GM12801 (cell line): ENCODE measurements around the gene CTCF.

Experiments used
- CTCF ChIP-seq: IDR thresholded peaks from one replicate; pipeline ENCODE4 v1.5.1; 2011; ENCODE audit warnings: control low read depth; ENCODE audit not compliant: insufficient read length; ENCODE audit errors: extremely low read depth

CTCF gene

GRCh38 chr16:67519242-67519641, 43.1 kb upstream of the CTCF start:
- no peak for TF ChIP-seq CTCF

- TF ChIP-seq CTCF = peak; percentile 79
These were observed 41.1 kb upstream of the CTCF start for GRCh38 chr16:67521095-67521804.

GRCh38 chr16:67525176-67525860, 37.0 kb upstream of the CTCF start:
- no peak for TF ChIP-seq CTCF

GRCh38 chr16:67526149-67526791, 36.1 kb upstream of the CTCF start:
- TF ChIP-seq CTCF = no peak

GRCh38 chr16:67528222-67528869, 34.0 kb upstream of the CTCF start, which contains the start of gene RIPOR1:
Gene RIPOR1 (plus strand): TSS chr16:67528829. CDS start chr16:67538447, 9,618 bp downstream.
- TF ChIP-seq CTCF = no peak

GRCh38 chr16:67528870-67529581, 33.3 kb upstream of the CTCF start:
- no peak for TF ChIP-seq CTCF
